H1 (cell line): ENCODE data around the gene LHFPL2. TPM values are rescaled to one million over a fixed set of nuclear protein-coding genes. Genes with fewer than 3 reads are reported as not detected.

Experiments used
- CTCF ChIA-PET: fragments of 300-600 bp; sonication (Branson Sonifier 250); formaldehyde crosslinking; loops from one replicate; lab custom pipeline; 2021; ENCODE audit not compliant: partially characterized antibody; lab: Charles Lee
- POLR2A ChIA-PET: fragments of 300-600 bp; sonication (Branson Sonifier 250); formaldehyde crosslinking; loops from one replicate; lab custom pipeline; 2021; ENCODE audit warnings: inconsistent platforms; ENCODE audit not compliant: partially characterized antibody; lab: Charles Lee
- DNase-seq, 2 experiments: peaks; one replicate each; pipeline versions ENCODE4 v3.0.0 to v3.0.0-alpha.2; 2010 to 2022; ENCODE audit warnings: low spot score in 2 of 2, low read depth in 1 of 2, mixed read lengths in 1 of 2
- FAIRE-seq: peaks from 2 replicates; lab custom pipeline; 2011; peaks lifted over from hg19 to GRCh38; lab: Jason Lieb, UNC
- H2AFZ ChIP-seq: 2 replicates; pipeline ENCODE4 v1.8.1; 2012; ENCODE audit warnings: low read length, inconsistent platforms
- H2AK5ac ChIP-seq: 2 replicates; pipeline ENCODE4 v1.6.1; 2013; ENCODE audit warnings: low read depth, low read length
- H2BK120ac ChIP-seq: replicated peaks from 2 replicates; pipeline ENCODE3; 2013; ENCODE audit warnings: low read depth, low read length, inconsistent platforms
- H2BK12ac ChIP-seq: 2 replicates; pipeline ENCODE4 v1.6.1; 2013; ENCODE audit warnings: low read depth, low read length
- H2BK15ac ChIP-seq: 2 replicates; pipeline ENCODE4 v1.6.1; 2013; ENCODE audit warnings: low read length
- H2BK20ac ChIP-seq: 2 replicates; pipeline ENCODE4 v1.6.1; 2013; ENCODE audit warnings: low read length
- H2BK5ac ChIP-seq: 2 replicates; pipeline ENCODE4 v1.6.1; 2013; ENCODE audit warnings: low read depth, low read length
- H3K14ac ChIP-seq: 2 replicates; pipeline ENCODE4 v1.6.1; 2013; ENCODE audit warnings: inconsistent platforms; ENCODE audit not compliant: insufficient read length
- H3K18ac ChIP-seq: 2 replicates; pipeline ENCODE4 v1.6.1; 2013; ENCODE audit warnings: low read length; ENCODE audit errors: extremely low read depth
- H3K23ac ChIP-seq: 2 replicates; pipeline ENCODE4 v1.6.1; 2013; ENCODE audit warnings: inconsistent platforms; ENCODE audit not compliant: insufficient read length
- H3K23me2 ChIP-seq: 2 replicates; pipeline ENCODE4 v1.6.1; 2013; ENCODE audit warnings: low read depth, low read length
- H3K27ac ChIP-seq: 2 replicates; pipeline ENCODE4 v1.6.1; 2011; ENCODE audit warnings: low read depth, low read length, inconsistent platforms
- H3K27me3 ChIP-seq, 4 experiments: replicated peaks in 1 of 4; 1 replicate in 1 of 4; 2 replicates in 3 of 4; pipeline versions ENCODE4 v1.6.1 to v1.8.1; 2011 to 2013; ENCODE audit warnings: low read length in 3 of 4, mild to moderate bottlenecking in 3 of 4, inconsistent platforms in 2 of 4, mixed read lengths in 2 of 4, moderate library complexity in 1 of 4; ENCODE audit not compliant: control insufficient read depth in 3 of 4, insufficient read depth in 3 of 4; ENCODE audit errors: extremely low read depth in 1 of 4
- H3K36me3 ChIP-seq, 4 experiments: 2 replicates each; pipeline versions ENCODE4 v1.6.1 to v1.8.1; 2011 to 2013; ENCODE audit warnings: mild to moderate bottlenecking in 4 of 4, low read length in 3 of 4, moderate library complexity in 2 of 4, control low read depth in 1 of 4, inconsistent platforms in 1 of 4; ENCODE audit not compliant: insufficient read depth in 4 of 4, control insufficient read depth in 2 of 4
- H3K4ac ChIP-seq: replicated peaks from 2 replicates; pipeline ENCODE3; 2013; ENCODE audit warnings: low read length, low read depth, mixed read lengths, inconsistent platforms; ENCODE audit not compliant: insufficient read length
- H3K4me1 ChIP-seq, 4 experiments: replicated peaks in 1 of 4; 1 replicate in 1 of 4; 2 replicates in 3 of 4; pipeline versions ENCODE4 v1.6.1 to v1.8.1; 2011 to 2013; ENCODE audit warnings: low read length in 3 of 4, inconsistent platforms in 2 of 4, mixed read lengths in 1 of 4; ENCODE audit not compliant: insufficient read depth in 4 of 4, control insufficient read depth in 3 of 4
- H3K4me2 ChIP-seq, 2 experiments: 2 replicates each; pipeline versions ENCODE4 v1.6.1 to v1.8.1; 2011 to 2013; ENCODE audit warnings: low read depth in 2 of 2, low read length in 2 of 2, control low read depth in 1 of 2, inconsistent platforms in 1 of 2, mild to moderate bottlenecking in 1 of 2; ENCODE audit not compliant: insufficient read depth in 1 of 2
- H3K4me3 ChIP-seq, 4 experiments: fragments of 200-600, 300-600 bp in 1 of 4; sonication (generic), shearing (Covaris generic), sonication (Bioruptor Twin) in 1 of 4; 2 replicates each; pipeline versions ENCODE4 v1.5.1 to v1.8.1; 2011 to 2016; ENCODE audit warnings: low read length in 4 of 4, low read depth in 3 of 4, control low read depth in 2 of 4, inconsistent platforms in 2 of 4, mild to moderate bottlenecking in 2 of 4, mixed read lengths in 1 of 4, moderate library complexity in 1 of 4; ENCODE audit not compliant: insufficient read depth in 2 of 4; ENCODE audit errors: extremely low read depth in 1 of 4
- H3K56ac ChIP-seq: replicated peaks from 2 replicates; pipeline ENCODE3; 2013; ENCODE audit warnings: low read depth, mild to moderate bottlenecking, mixed read lengths, low read length, inconsistent platforms; ENCODE audit not compliant: insufficient read length
- H3K79me1 ChIP-seq: 2 replicates; pipeline ENCODE4 v1.6.1; 2013; ENCODE audit warnings: low read depth, low read length, control low read depth
- H3K79me2 ChIP-seq, 2 experiments: 2 replicates each; pipeline versions ENCODE4 v1.6.1 to v1.8.1; 2012 to 2013; ENCODE audit warnings: low read length in 2 of 2, mild to moderate bottlenecking in 2 of 2, inconsistent platforms in 1 of 2; ENCODE audit not compliant: insufficient read depth in 2 of 2, control insufficient read depth in 1 of 2
- H3K9ac ChIP-seq, 4 experiments: replicated peaks in 1 of 4; 1 replicate in 1 of 4; 2 replicates in 3 of 4; pipeline versions ENCODE4 v1.6.1 to v1.8.1; 2011 to 2013; ENCODE audit warnings: low read depth in 3 of 4, low read length in 3 of 4, control low read depth in 2 of 4, mild to moderate bottlenecking in 2 of 4, moderate library complexity in 2 of 4, inconsistent platforms in 1 of 4; ENCODE audit errors: extremely low read depth in 1 of 4
- H3K9me3 ChIP-seq, 2 experiments: 2 replicates each; pipeline versions ENCODE4 v1.6.1 to v1.8.1; 2012 to 2013; ENCODE audit warnings: mild to moderate bottlenecking in 2 of 2, moderate library complexity in 2 of 2, control low read depth in 1 of 2, inconsistent platforms in 1 of 2, low read depth in 1 of 2, low read length in 1 of 2, mixed read lengths in 1 of 2; ENCODE audit not compliant: insufficient read depth in 2 of 2
- H4K20me1 ChIP-seq, 2 experiments: replicated peaks in 1 of 2; 2 replicates each; pipeline versions ENCODE3 to v1.8.1; 2011 to 2013; ENCODE audit warnings: inconsistent platforms in 2 of 2, low read length in 2 of 2, mild to moderate bottlenecking in 1 of 2; ENCODE audit not compliant: insufficient read depth in 2 of 2, control insufficient read depth in 1 of 2
- H4K5ac ChIP-seq: 2 replicates; pipeline ENCODE4 v1.6.1; 2013; ENCODE audit warnings: low read length, low read depth, mixed read lengths, inconsistent platforms; ENCODE audit not compliant: insufficient read length
- H4K8ac ChIP-seq: 2 replicates; pipeline ENCODE4 v1.8.0; 2013; ENCODE audit warnings: mild to moderate bottlenecking, moderate library complexity, low read length, inconsistent platforms; ENCODE audit not compliant: insufficient read depth; ENCODE audit errors: extremely low read depth
- H4K91ac ChIP-seq: replicated peaks from 2 replicates; pipeline ENCODE3; 2013; ENCODE audit warnings: low read length, mixed read lengths, inconsistent platforms; ENCODE audit not compliant: insufficient read length
- ATF3 ChIP-seq: IDR thresholded peaks from 2 replicates; pipeline ENCODE4 v1.6.1; 2011; ENCODE audit warnings: low read depth, mild to moderate bottlenecking, low read length; ENCODE audit not compliant: insufficient read depth
- CHD1 ChIP-seq: IDR thresholded peaks from 2 replicates; pipeline ENCODE4 v1.6.1; 2012; ENCODE audit warnings: low read depth, low read length, improper control_type of control experiment
- CTBP2 ChIP-seq: IDR thresholded peaks from 2 replicates; pipeline ENCODE4 v1.7.0; 2011; ENCODE audit warnings: borderline replicate concordance, mild to moderate bottlenecking, moderate library complexity, mixed read lengths, low read length; ENCODE audit not compliant: insufficient read depth, insufficient read length
- EZH2 ChIP-seq: fragments of 200-600 bp; sonication (generic); IDR thresholded peaks from 2 replicates; pipeline ENCODE4 v1.7.1; 2012; ENCODE audit warnings: low read depth, mild to moderate bottlenecking, moderate library complexity, low read length, inconsistent platforms; ENCODE audit not compliant: severe bottlenecking
- KDM1A ChIP-seq: fragments of 200-600, 300-600 bp; sonication (generic); IDR thresholded peaks from 2 replicates; pipeline ENCODE4 v1.7.1; 2016; ENCODE audit warnings: mild to moderate bottlenecking, low read length, borderline replicate concordance
- KDM4A ChIP-seq: IDR thresholded peaks from one replicate; pipeline ENCODE4 v1.7.1; 2012; ENCODE audit warnings: low read depth, mild to moderate bottlenecking, moderate library complexity, low read length, inconsistent platforms; ENCODE audit not compliant: severe bottlenecking
- KDM5A ChIP-seq: fragments of 200-600 bp; IDR thresholded peaks from 2 replicates; pipeline ENCODE4 v1.7.1; 2012; ENCODE audit warnings: mild to moderate bottlenecking, low read length, inconsistent platforms, mixed read lengths
- POLR2AphosphoS5 ChIP-seq: IDR thresholded peaks from 2 replicates; pipeline ENCODE4 v1.6.1; 2011; ENCODE audit warnings: low read depth, low read length
- RAD21 ChIP-seq, 2 experiments: IDR thresholded peaks in 1 of 2; conservative IDR thresholded peaks in 1 of 2; 2 replicates each; pipeline ENCODE4 v1.6.1; 2011; ENCODE audit warnings: low read depth in 2 of 2, low read length in 2 of 2, improper control_type of control experiment in 1 of 2, inconsistent platforms in 1 of 2, mild to moderate bottlenecking in 1 of 2, moderate library complexity in 1 of 2
- RNF2 ChIP-seq: fragments of 200-900, 300-1000 bp; sonication (generic); IDR thresholded peaks from 2 replicates; pipeline ENCODE4 v1.7.1; 2016; ENCODE audit warnings: borderline replicate concordance, low read depth, mild to moderate bottlenecking, antibody characterized with exemption, low read length; ENCODE audit not compliant: poor library complexity, severe bottlenecking; ENCODE audit errors: missing control alignments
- SP1 ChIP-seq: IDR thresholded peaks from 2 replicates; pipeline ENCODE4 v1.6.1; 2011; ENCODE audit warnings: low read depth, low read length
- TAF1 ChIP-seq: IDR thresholded peaks from 2 replicates; pipeline ENCODE4 v1.6.1; 2011; ENCODE audit warnings: mild to moderate bottlenecking, low read depth, low read length
- WGBS, 2 experiments: shearing (Covaris generic) in 1 of 2; methylation state at CpG; one replicate each; pipeline versions ENCODE4 v1.1.6 to v1.1.7; 2013 to 2015; ENCODE audit warnings: low lambda C conversion rate in 2 of 2, mixed read lengths in 2 of 2, inconsistent platforms in 1 of 2, low coverage in 1 of 2, missing lambda C conversion rate in 1 of 2; ENCODE audit not compliant: insufficient replicate concordance in 2 of 2, insufficient coverage in 1 of 2, insufficient read length in 1 of 2; ENCODE audit errors: extremely low coverage in 1 of 2, missing lambda C conversion rate in 1 of 2; 5-methylcytosine and 5-hydroxymethylcytosine counted together
- polyA plus RNA-seq, 7 experiments: library from polyadenylated mRNA; depleted of rRNA in 3 of 7; stranded (reverse) in 5 of 7; unstranded in 2 of 7; fragments of >200 nt in 5 of 7; fragments of 200-250 nt in 2 of 7; gene quantifications; 1 replicate in 5 of 7; 2 replicates in 1 of 7; 4 replicates in 1 of 7; pipeline versions ENCODE4 v1.2.1 to v1.2.3, GENCODE V29; 2011 to 2013; ENCODE audit warnings: missing spikeins in 2 of 7, mixed read lengths in 2 of 7
- total RNA-seq: library from RNA; stranded (reverse); fragmentation: NEBNext Ultra II Directional; extraction: Animal tissue kit (Norgen Biotek cat#: 25700); gene quantifications from 2 replicates; pipeline ENCODE4 v1.2.1, GENCODE V29; 2021

LHFPL2 gene
- total and polyA plus RNA-seq, 2 of the 8 experiments (the other 6 are each of a cell fraction or from before 2014, with no cell fraction given), result 9.6 to 43.0 TPM

GRCh38 chr5:78568676-78569075, 79.9 kb downstream of the LHFPL2 start:
- Histone ChIP-seq H3K23ac (no peak overlapping the region), H3K27me3 (no peaks in the 10 kb centered on the region), H2BK5ac (no peak overlapping the region), H3K9me3 (no peaks in the 10 kb centered on the region), H4K5ac (no peak overlapping the region), H4K20me1 (peaks cover 3 to 8% of the 10 kb centered on the region in 2 experiments), H3K36me3 (peaks cover 0 to 4% (median 3%) of the 10 kb centered on the region in 4 experiments; a peak in 4 of 8 replicates), H3K18ac (no peak overlapping the region), H3K27ac (no peak overlapping the region), H2BK120ac (no peak overlapping the region), H3K56ac (no peak overlapping the region), H2BK15ac (no peak overlapping the region), H3K4me2 (no peak overlapping the region), H3K79me2 (peaks cover 0 to 73% of the 10 kb centered on the region in 2 experiments; a peak in 2 of 4 replicates), H2AK5ac (no peak overlapping the region), H2BK20ac (no peak overlapping the region), H3K79me1 (no peaks in the 10 kb centered on the region), H3K4me3 (no peak overlapping the region), H3K4me1 (peaks cover 0 to 13% (median 7%) of the 10 kb centered on the region in 4 experiments; a peak in 5 of 7 replicates), H2AFZ (no peak overlapping the region), H4K91ac (no peak overlapping the region), H3K23me2 (no peaks in the 10 kb centered on the region), H3K14ac (no peak overlapping the region), H4K8ac (no peak overlapping the region), H3K4ac (no peak overlapping the region), H2BK12ac (no peak overlapping the region), H3K9ac (no peak overlapping the region)
- FAIRE-seq, result no peak
- no peak for DNase-seq
- 89% methylated on average over 3 of the region's 3 CpGs; no CpG with 5 or more reads in 1 of the 2 experiments for WGBS, 2 experiments
- CTCF ChIA-PET, result interaction anchor here (0.6 to 1.7 kb wide), 5 partner anchors 28 to 584 kb away, joined by 3 to 4 read pairs (median 4); no protein-coding TSS in a partner anchor
- POLR2A ChIA-PET, result no interaction called here
- TF ChIP-seq CHD1 (no peak), POLR2AphosphoS5 (no peak), KDM5A (no peak), ATF3 (no peak), KDM1A (no peak), CTBP2 (no peak), RAD21 (IDR thresholded peaks at IDR 0.05 in 1 of 2, conservative IDR thresholded peaks at IDR 0.05 in 1 of 2; ENCODE audit: low read depth in 2 of 2, low read length in 2 of 2) (no peak), EZH2 (no peak), KDM4A (no peak), SP1 (no peak), TAF1 (no peak), RNF2 (no peak)
